Mucosa of descending colon (tissue), 3 donors: Measurements from ENCODE around the gene CBX4. TPM values are rescaled to one million over a fixed set of nuclear protein-coding genes. Genes with fewer than 3 reads are reported as not detected.

Experiments
- ATAC-seq: fragments of 200-7000 bp; cut with Tn5 transposase; one replicate; pipeline ENCODE4 v1.9.1; 2020; ENCODE audit warnings: mild to moderate bottlenecking, moderate library complexity
- DNase-seq, 3 donors: peaks; one replicate each; pipeline ENCODE4 v3.0.0-alpha.2; 2020
- H3K36me3 ChIP-seq: fragments of 200-600 bp; one replicate; pipeline ENCODE4 v1.8.0; 2021; ENCODE audit warnings: low read depth, mild to moderate bottlenecking
- H3K4me1 ChIP-seq: fragments of 200-600 bp; one replicate; pipeline ENCODE4 v1.8.0; 2021; ENCODE audit warnings: low read depth, mild to moderate bottlenecking
- H3K4me3 ChIP-seq: fragments of 200-600 bp; one replicate; pipeline ENCODE4 v1.8.0; 2021; ENCODE audit warnings: mild to moderate bottlenecking
- H3K9me3 ChIP-seq: fragments of 200-600 bp; one replicate; pipeline ENCODE4 v1.8.0; 2021; ENCODE audit warnings: mild to moderate bottlenecking
- CTCF ChIP-seq: fragments of 200-600 bp; IDR thresholded peaks from one replicate; pipeline ENCODE4 v1.8.0; 2022; ENCODE audit warnings: antibody characterized with exemption, mild to moderate bottlenecking
- intact Hi-C, 2 donors: fragments of 100-400 bp; cut with DNase I in 1 of 2; cut with micrococcal nuclease in 1 of 2; formaldehyde crosslinking; loops; one replicate each; pipeline versions ENCODE4 v1.11.0 to v1.11.1; 2022; cut with DNase I, micrococcal nuclease
- total RNA-seq, 3 donors: library from RNA; stranded (reverse); fragmentation: NEBNext Ultra II Directional in 2 of 3; extraction: Animal tissue kit (Norgen Biotek cat#: 25700) in 2 of 3; gene quantifications; one replicate each; pipeline versions ENCODE4 v1.2.1 to v1.2.4, GENCODE V29; 2021 to 2023
- donor health status: DM: no; HTN: no; CAD: no; lungs with moderate emphysema.
- donor health status: DM: no; HTN: no; CAD: no.
- donor health status: DM: no; HTN: yes; CAD: no.

Gene CBX4
- total RNA-seq, 3 donors from 2014 or later, result 10.2 to 14.2 (median 13.2) TPM

- Histone ChIP-seq H3K4me3 (no peak overlapping the region), H3K9me3 (no peaks in the 10 kb centered on the region), H3K36me3 (no peaks in the 10 kb centered on the region), H3K4me1 (peaks cover 22% of the 10 kb centered on the region)
- no peak for TF ChIP-seq CTCF
- no peak for ATAC-seq
- intact Hi-C loops, result no loop called here
- DNase-seq, result no peak
These were observed 12.2 kb downstream of the CBX4 start for GRCh38 chr17:79826841-79827578.

DNA sequence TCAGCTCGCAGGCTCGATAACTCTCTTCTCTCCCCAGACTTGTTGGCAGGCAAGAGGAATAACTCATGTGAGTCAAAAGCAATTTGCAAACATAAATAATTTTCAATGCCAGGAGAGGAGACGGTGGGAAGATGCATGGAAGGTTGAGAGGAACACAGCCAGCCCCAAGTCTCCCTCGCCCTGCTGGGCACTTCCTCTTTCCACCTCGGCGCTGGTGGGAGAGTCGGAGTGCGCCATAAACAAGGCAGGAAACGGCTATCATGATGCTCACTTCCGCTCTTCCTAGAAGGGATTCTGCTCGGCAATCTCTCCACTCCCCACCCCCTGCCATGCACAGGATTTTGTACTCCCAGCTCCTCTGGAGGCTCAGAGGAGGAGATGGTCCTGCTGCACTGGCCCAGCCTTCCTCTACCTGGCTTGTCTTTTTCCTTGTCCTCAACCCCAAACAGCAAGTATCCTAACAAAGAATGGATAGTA lies 13.0 kb downstream of the CBX4 start:
- no peak for DNase-seq
- no peak for TF ChIP-seq CTCF
- peak; percentile 16 for ATAC-seq
- H3K36me3 ChIP-seq, result no peaks in the 10 kb centered on the region
- intact Hi-C loops, result no loop called here
- H3K4me1 ChIP-seq, result peaks cover 14% of the 10 kb centered on the region
- no peak overlapping the region for H3K4me3 ChIP-seq
- H3K9me3 ChIP-seq, result no peaks in the 10 kb centered on the region

DNA sequence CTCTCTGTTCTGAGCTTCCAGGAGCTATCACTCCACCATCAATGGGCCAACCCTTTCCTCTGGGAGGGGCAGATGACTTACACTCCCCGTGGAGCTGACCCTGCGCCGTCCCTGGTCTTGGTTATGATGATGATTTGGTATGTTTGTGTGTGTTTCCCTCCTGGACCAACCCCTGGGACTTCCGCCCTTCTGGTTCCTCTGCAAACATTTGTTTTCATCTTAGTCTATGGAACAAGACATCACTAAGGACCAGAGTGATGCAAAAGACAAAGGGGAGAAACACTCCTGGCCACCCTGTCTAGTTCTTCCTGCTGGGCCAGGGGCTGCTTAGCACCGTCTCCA lies 13.7 kb downstream of the CBX4 start:
- Histone ChIP-seq H3K4me1 (peaks cover 10% of the 10 kb centered on the region), H3K36me3 (no peaks in the 10 kb centered on the region), H3K4me3 (no peak overlapping the region), H3K9me3 (no peaks in the 10 kb centered on the region)
- intact Hi-C loops, result no loop called here
- TF ChIP-seq CTCF, result no peak
- DNase-seq, result no peak
- ATAC-seq, result no peak

GRCh38 chr17:79824893-79825579 lies 14.2 kb downstream of the CBX4 start:
- no peak for DNase-seq
- Histone ChIP-seq H3K36me3 (no peaks in the 10 kb centered on the region), H3K4me3 (no peak overlapping the region), H3K9me3 (no peaks in the 10 kb centered on the region), H3K4me1 (peaks cover 8% of the 10 kb centered on the region)
- intact Hi-C loops, result no loop called here
- TF ChIP-seq CTCF, result no peak
- no peak for ATAC-seq

DNA sequence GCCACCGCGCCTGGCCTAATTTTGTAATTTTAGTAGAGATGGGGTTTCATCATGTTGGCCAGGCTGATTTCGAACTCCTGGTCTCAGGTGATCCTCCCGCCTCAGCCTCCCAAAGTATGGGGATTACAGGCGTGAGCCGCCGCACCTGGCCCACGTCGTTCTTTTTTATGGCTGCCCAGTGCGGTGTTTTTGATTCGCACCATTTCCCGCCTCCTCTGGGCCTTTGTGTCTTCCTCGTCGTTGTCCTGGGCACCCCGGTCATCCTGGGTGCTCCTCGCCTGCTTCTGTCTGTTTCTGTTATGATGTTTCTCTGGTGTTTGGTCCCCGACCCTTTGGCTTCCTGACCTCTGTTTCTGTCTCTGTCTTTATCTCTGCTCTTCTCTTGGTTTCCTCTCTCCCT lies 15.0 kb downstream of the CBX4 start:
- H3K4me1 ChIP-seq, result peaks cover 1% of the 10 kb centered on the region
- no peaks in the 10 kb centered on the region for H3K36me3 ChIP-seq
- no peak for TF ChIP-seq CTCF
- no peak overlapping the region for H3K4me3 ChIP-seq
- no peaks in the 10 kb centered on the region for H3K9me3 ChIP-seq
- ATAC-seq, result no peak
- intact Hi-C loops, result no loop called here
- no peak for DNase-seq
